OCI-LY7 (cell line): Measurements from ENCODE around the gene KCNN3. TPM values are rescaled to one million over a fixed set of nuclear protein-coding genes. Genes with fewer than 3 reads are reported as not detected.

Experiments used
- BruUV-seq: library from RNA; stranded (reverse); fragments of 400-500 nt; replicated peaks from 2 replicates; lab custom pipeline; 2021; lab: Mats Ljungman, UMichigan
- CTCF ChIA-PET: fragments of 300-600 bp; sonication (Branson Sonifier 250); formaldehyde crosslinking; loops from one replicate; lab custom pipeline; 2022; ENCODE audit warnings: antibody characterized with exemption; ENCODE audit not compliant: unreplicated experiment; lab: Charles Lee
- POLR2A ChIA-PET: fragments of 300-600 bp; sonication (Branson Sonifier 250); formaldehyde crosslinking; loops from one replicate; lab custom pipeline; 2022; ENCODE audit warnings: antibody characterized with exemption; lab: Charles Lee
- DNase-seq: peaks from one replicate; pipeline ENCODE4 v3.0.0-alpha.2; 2015; ENCODE audit warnings: low spot score
- H2AFZ ChIP-seq: fragments of 200-600 bp; sonication (generic), shearing (Covaris generic); 2 replicates; pipeline ENCODE4 v1.6.1; 2014; ENCODE audit warnings: mild to moderate bottlenecking, antibody characterized with exemption, low read length, moderate library complexity
- H3K27ac ChIP-seq: fragments of 200-600 bp; sonication (generic); 2 replicates; pipeline ENCODE4 v1.5.1; 2014; ENCODE audit warnings: mixed run types, low read depth, mild to moderate bottlenecking, moderate library complexity, low read length, inconsistent platforms; ENCODE audit not compliant: poor library complexity, severe bottlenecking
- H3K36me3 ChIP-seq: fragments of 200-600 bp; sonication (generic); 2 replicates; pipeline ENCODE4 v1.6.1; 2014; ENCODE audit warnings: mild to moderate bottlenecking, antibody characterized with exemption, low read length, moderate library complexity, mixed read lengths; ENCODE audit not compliant: insufficient read depth
- H3K4me1 ChIP-seq: fragments of 200-600 bp; sonication (generic); 2 replicates; pipeline ENCODE4 v1.5.1; 2014; ENCODE audit warnings: mild to moderate bottlenecking, low read length; ENCODE audit not compliant: insufficient read depth, poor library complexity, severe bottlenecking
- H3K4me2 ChIP-seq: fragments of 200-600 bp; sonication (generic); 2 replicates; pipeline ENCODE4 v1.6.1; 2014; ENCODE audit warnings: mild to moderate bottlenecking, low read length
- H3K4me3 ChIP-seq: fragments of 200-600 bp; sonication (generic); 2 replicates; pipeline ENCODE4 v1.5.1; 2014; ENCODE audit warnings: mild to moderate bottlenecking, low read depth, low read length; ENCODE audit not compliant: poor library complexity, severe bottlenecking
- H3K79me2 ChIP-seq: fragments of 200-600 bp; sonication (generic); 2 replicates; pipeline ENCODE4 v1.6.1; 2016; ENCODE audit warnings: low read depth, mild to moderate bottlenecking, low read length, moderate library complexity, mixed read lengths; ENCODE audit not compliant: insufficient read depth
- H3K9me2 ChIP-seq: fragments of 200-600 bp; sonication (generic); 2 replicates; pipeline ENCODE4 v1.6.1; 2016; ENCODE audit warnings: mild to moderate bottlenecking, low read length, mixed read lengths; ENCODE audit not compliant: insufficient read depth
- H3K9me3 ChIP-seq: fragments of 200-600 bp; sonication (generic); 2 replicates; pipeline ENCODE4 v1.6.1; 2014; ENCODE audit warnings: mild to moderate bottlenecking, mixed run types, low read length, mixed read lengths
- H4K20me1 ChIP-seq: fragments of 200-600 bp; sonication (generic); 2 replicates; pipeline ENCODE4 v1.6.1; 2014; ENCODE audit warnings: mild to moderate bottlenecking, antibody characterized with exemption, low read length, moderate library complexity, mixed read lengths; ENCODE audit not compliant: insufficient read depth
- EZH2phosphoT487 ChIP-seq: fragments of 200-600 bp; sonication (generic); IDR thresholded peaks from 2 replicates; pipeline ENCODE4 v1.6.1; 2018; ENCODE audit warnings: low read depth, borderline replicate concordance, mild to moderate bottlenecking, mixed run types, antibody characterized with exemption, low read length, moderate library complexity, mixed read lengths
- intact Hi-C: fragments of 100-400 bp; cut with micrococcal nuclease; formaldehyde crosslinking; loops from one replicate; pipeline ENCODE4 v1.10.0; 2022; ENCODE audit not compliant: unreplicated experiment
- total RNA-seq, 2 experiments: library from RNA; depleted of rRNA in 1 of 2; stranded (reverse); fragments of >200 nt in 1 of 2; shearing (Covaris generic) in 1 of 2; gene quantifications; 2 replicates each; pipeline ENCODE4 v1.2.3, GENCODE V29; 2014 to 2022
- TF ChIP-seq, protein P1 (sequence below): fragments of 200-600 bp; sonication (generic); conservative IDR thresholded peaks from 2 replicates; pipeline ENCODE4 v1.5.1; 2014; ENCODE audit warnings: mild to moderate bottlenecking, antibody characterized with exemption, low read length, moderate library complexity, mixed read lengths

Gene KCNN3
- total RNA-seq, 2 experiments from 2014 or later: 14.8 to 50.8 TPM

DNA sequence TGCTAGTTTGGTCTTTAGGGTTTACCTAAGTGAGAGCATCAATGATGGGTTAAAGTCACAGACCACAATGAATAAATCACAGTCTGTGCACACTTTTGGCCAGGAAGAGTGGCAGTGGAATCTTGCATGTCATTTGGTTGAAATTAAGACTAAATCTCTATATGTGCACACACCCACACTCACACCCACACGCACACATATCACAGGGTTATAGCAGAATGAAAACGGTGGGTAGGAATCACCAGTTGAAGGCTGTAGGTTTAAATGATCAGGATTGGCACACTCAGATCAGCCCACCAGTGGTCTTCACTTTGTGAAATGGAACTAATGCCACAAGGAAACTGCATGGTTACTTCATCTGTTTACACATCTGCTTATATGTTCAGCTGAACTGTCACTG lies 164.5 kb downstream of the KCNN3 start:
- ChIA-PET POLR2A (no interaction called here), CTCF (no interaction called here)
- H3K36me3 ChIP-seq: peaks cover 24% of the 10 kb centered on the region; the same call in 1 of the 2 replicates
- H3K4me2 ChIP-seq: no peak overlapping the region
- intact Hi-C loops: no loop called here
- TF ChIP-seq, protein P1, sequence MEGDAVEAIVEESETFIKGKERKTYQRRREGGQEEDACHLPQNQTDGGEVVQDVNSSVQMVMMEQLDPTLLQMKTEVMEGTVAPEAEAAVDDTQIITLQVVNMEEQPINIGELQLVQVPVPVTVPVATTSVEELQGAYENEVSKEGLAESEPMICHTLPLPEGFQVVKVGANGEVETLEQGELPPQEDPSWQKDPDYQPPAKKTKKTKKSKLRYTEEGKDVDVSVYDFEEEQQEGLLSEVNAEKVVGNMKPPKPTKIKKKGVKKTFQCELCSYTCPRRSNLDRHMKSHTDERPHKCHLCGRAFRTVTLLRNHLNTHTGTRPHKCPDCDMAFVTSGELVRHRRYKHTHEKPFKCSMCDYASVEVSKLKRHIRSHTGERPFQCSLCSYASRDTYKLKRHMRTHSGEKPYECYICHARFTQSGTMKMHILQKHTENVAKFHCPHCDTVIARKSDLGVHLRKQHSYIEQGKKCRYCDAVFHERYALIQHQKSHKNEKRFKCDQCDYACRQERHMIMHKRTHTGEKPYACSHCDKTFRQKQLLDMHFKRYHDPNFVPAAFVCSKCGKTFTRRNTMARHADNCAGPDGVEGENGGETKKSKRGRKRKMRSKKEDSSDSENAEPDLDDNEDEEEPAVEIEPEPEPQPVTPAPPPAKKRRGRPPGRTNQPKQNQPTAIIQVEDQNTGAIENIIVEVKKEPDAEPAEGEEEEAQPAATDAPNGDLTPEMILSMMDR: no peak
- TF ChIP-seq EZH2phosphoT487: no peak
- H3K9me2 ChIP-seq: no peaks in the 10 kb centered on the region
- no peak for DNase-seq
- H3K4me1 ChIP-seq: no peaks in the 10 kb centered on the region
- H3K4me3 ChIP-seq: no peak overlapping the region
- no TSS peak for BruUV-seq
- H3K9me3 ChIP-seq: no peaks in the 10 kb centered on the region
- no peak overlapping the region for H3K27ac ChIP-seq
- no peaks in the 10 kb centered on the region for H4K20me1 ChIP-seq
- no peaks in the 10 kb centered on the region for H3K79me2 ChIP-seq
- H2AFZ ChIP-seq: no peak overlapping the region

DNA sequence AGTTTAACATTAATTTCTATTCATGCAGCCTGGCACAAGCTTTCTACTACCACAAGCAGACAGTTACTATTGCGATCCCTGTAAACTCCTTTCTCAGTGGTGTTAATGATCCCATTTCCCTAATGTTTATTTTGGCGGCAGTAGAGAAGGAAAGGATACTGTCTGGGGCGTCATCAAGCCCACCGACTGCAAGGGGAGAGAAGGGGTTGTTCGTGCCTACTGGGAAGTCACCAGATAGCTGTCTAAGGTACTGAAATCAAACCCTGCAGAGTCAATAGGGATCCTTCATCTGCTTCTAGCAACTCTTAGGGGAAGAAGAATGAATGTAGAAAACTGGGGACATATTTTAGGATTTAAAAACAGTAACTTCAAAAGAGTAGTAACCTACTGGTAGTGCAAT lies 166.9 kb downstream of the KCNN3 start:
- no peaks in the 10 kb centered on the region for H4K20me1 ChIP-seq
- intact Hi-C loops: no loop called here
- H3K9me2 ChIP-seq: no peaks in the 10 kb centered on the region
- BruUV-seq: no TSS peak
- DNase-seq: no peak
- TF ChIP-seq, protein P1: no peak
- TF ChIP-seq EZH2phosphoT487: no peak
- no peak overlapping the region for H3K4me3 ChIP-seq
- CTCF ChIA-PET: no interaction called here
- peaks cover 19% of the 10 kb centered on the region; the same call in 1 of the 2 replicates for H3K36me3 ChIP-seq
- H3K9me3 ChIP-seq: no peaks in the 10 kb centered on the region
- no peaks in the 10 kb centered on the region for H3K79me2 ChIP-seq
- no peak overlapping the region for H2AFZ ChIP-seq
- no peak overlapping the region for H3K4me2 ChIP-seq
- POLR2A ChIA-PET: no interaction called here
- H3K4me1 ChIP-seq: no peaks in the 10 kb centered on the region
- no peak overlapping the region for H3K27ac ChIP-seq

DNA sequence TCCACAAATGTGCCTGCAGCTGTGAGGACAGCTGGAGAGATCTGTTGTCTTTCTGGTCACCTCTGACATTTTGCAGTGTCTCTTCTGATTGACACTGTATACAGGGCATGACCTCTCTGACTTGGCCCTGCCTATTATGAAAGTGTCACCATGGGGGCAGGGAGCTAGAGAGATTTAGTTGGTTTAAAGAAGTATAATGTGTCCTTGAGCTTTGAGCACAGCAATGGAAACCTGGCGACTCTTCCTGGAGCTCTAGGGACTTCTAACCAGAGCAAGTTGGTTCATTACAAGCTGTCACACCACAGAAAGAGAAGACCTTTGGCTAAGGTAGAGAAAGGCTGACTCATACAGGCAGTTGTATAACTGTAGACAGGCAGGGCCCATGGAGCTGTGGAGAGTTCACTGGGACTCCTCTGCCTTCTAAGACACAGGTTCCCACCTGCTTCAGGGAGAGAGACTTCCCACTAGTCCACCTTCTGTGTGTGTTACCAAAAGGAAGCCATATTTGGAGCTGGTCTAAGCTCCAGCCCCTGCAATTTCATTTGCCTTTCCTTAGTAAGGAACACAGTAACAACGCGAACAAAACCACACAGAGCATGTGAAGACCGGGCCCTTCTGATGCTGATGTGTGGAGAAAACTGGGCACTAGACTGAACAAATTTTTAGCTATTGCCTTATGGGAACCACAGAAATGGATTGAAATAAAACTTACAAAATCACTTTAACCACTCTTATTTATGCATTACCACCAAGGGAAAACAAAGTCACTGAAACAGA lies 171.6 kb downstream of the KCNN3 start:
- Histone ChIP-seq H3K4me2 (no peak overlapping the region), H3K79me2 (no peaks in the 10 kb centered on the region), H3K36me3 (no peaks in the 10 kb centered on the region), H3K9me3 (no peaks in the 10 kb centered on the region), H3K9me2 (no peaks in the 10 kb centered on the region), H3K4me1 (no peaks in the 10 kb centered on the region), H3K4me3 (no peak overlapping the region), H3K27ac (no peak overlapping the region), H2AFZ (no peak overlapping the region), H4K20me1 (no peaks in the 10 kb centered on the region)
- BruUV-seq: no TSS peak
- no peak for DNase-seq
- POLR2A ChIA-PET: interaction anchor here (0.5 to 1.2 kb wide), 2 partner anchors 16 to 18 kb away, joined by 3 read pairs; no protein-coding TSS in a partner anchor
- TF ChIP-seq EZH2phosphoT487: no peak
- TF ChIP-seq, protein P1: no peak
- CTCF ChIA-PET: no interaction called here
- intact Hi-C loops: no loop called here
